H1 (cell line): ENCODE results near the gene MDM1.

ENCODE experiments used
- BRCA1 ChIP-seq: IDR thresholded peaks from 2 replicates; pipeline ENCODE4 v1.6.1; 2012; ENCODE audit warnings: low read depth, low read length, improper control_type of control experiment
- EP300 ChIP-seq, 2 experiments: IDR thresholded peaks; 1 replicate in 1 of 2; 2 replicates in 1 of 2; pipeline ENCODE4 v1.6.1; 2011 to 2012; ENCODE audit warnings: low read depth in 2 of 2, low read length in 2 of 2, mild to moderate bottlenecking in 2 of 2, borderline replicate concordance in 1 of 2, inconsistent platforms in 1 of 2, moderate library complexity in 1 of 2
- JUN ChIP-seq: IDR thresholded peaks from 2 replicates; pipeline ENCODE4 v1.6.1; 2011; ENCODE audit warnings: low read depth, mild to moderate bottlenecking, improper control_type of control experiment, low read length
- POLR2A ChIP-seq, 2 experiments: IDR thresholded peaks; 1 replicate in 1 of 2; 2 replicates in 1 of 2; pipeline ENCODE4 v1.6.1; 2011; ENCODE audit warnings: low read depth in 2 of 2, low read length in 2 of 2, mild to moderate bottlenecking in 2 of 2; ENCODE audit errors: control extremely low read depth in 1 of 2
- SIRT6 ChIP-seq: IDR thresholded peaks from one replicate; pipeline ENCODE4 v1.7.1; 2012; ENCODE audit warnings: low read length, inconsistent platforms
- SP2 ChIP-seq: IDR thresholded peaks from 2 replicates; pipeline ENCODE4 v1.6.1; 2012; ENCODE audit warnings: mild to moderate bottlenecking, low read length, inconsistent platforms
- TAF1 ChIP-seq: IDR thresholded peaks from 2 replicates; pipeline ENCODE4 v1.6.1; 2011; ENCODE audit warnings: mild to moderate bottlenecking, low read depth, low read length
- TCF12 ChIP-seq: IDR thresholded peaks from 2 replicates; pipeline ENCODE4 v1.6.1; 2011; ENCODE audit warnings: low read depth, mild to moderate bottlenecking, low read length
- TEAD4 ChIP-seq: IDR thresholded peaks from 2 replicates; pipeline ENCODE4 v1.6.1; 2012; ENCODE audit warnings: low read depth, low read length, inconsistent platforms, mixed read lengths
- TF ChIP-seq, protein P1 (sequence below), 3 experiments: IDR thresholded peaks; 1 replicate in 2 of 3; 2 replicates in 1 of 3; pipeline versions ENCODE4 v1.5.1 to v1.6.1; 2011; ENCODE audit warnings: low read length in 3 of 3, mild to moderate bottlenecking in 3 of 3, inconsistent platforms in 2 of 3, low read depth in 1 of 3, moderate library complexity in 1 of 3; ENCODE audit not compliant: insufficient read depth in 1 of 3; ENCODE audit errors: control extremely low read depth in 1 of 3
- TF ChIP-seq, protein P2 (sequence below): IDR thresholded peaks from 2 replicates; pipeline ENCODE4 v1.6.1; 2011; ENCODE audit warnings: low read length, improper control_type of control experiment

GRCh38 chr12:68336889-68337303 lies 4.7 kb upstream of the MDM1 start:
- TF ChIP-seq EP300 (IDR thresholded peaks at IDR 0.05; ENCODE audit: borderline replicate concordance in 1 of 2, low read depth in 2 of 2, low read length in 2 of 2) = no peak
- TF ChIP-seq, protein P1, sequence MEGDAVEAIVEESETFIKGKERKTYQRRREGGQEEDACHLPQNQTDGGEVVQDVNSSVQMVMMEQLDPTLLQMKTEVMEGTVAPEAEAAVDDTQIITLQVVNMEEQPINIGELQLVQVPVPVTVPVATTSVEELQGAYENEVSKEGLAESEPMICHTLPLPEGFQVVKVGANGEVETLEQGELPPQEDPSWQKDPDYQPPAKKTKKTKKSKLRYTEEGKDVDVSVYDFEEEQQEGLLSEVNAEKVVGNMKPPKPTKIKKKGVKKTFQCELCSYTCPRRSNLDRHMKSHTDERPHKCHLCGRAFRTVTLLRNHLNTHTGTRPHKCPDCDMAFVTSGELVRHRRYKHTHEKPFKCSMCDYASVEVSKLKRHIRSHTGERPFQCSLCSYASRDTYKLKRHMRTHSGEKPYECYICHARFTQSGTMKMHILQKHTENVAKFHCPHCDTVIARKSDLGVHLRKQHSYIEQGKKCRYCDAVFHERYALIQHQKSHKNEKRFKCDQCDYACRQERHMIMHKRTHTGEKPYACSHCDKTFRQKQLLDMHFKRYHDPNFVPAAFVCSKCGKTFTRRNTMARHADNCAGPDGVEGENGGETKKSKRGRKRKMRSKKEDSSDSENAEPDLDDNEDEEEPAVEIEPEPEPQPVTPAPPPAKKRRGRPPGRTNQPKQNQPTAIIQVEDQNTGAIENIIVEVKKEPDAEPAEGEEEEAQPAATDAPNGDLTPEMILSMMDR (IDR thresholded peaks at IDR 0.05; ENCODE audit: control extremely low read depth in 1 of 3, insufficient read depth in 1 of 3, low read depth in 1 of 3, low read length in 3 of 3) = no peak
- TF ChIP-seq SIRT6 = no peak
- TF ChIP-seq TEAD4 = no peak
- no peak for TF ChIP-seq SP2
- TF ChIP-seq BRCA1 = no peak
- TF ChIP-seq JUN = no peak
- no peak for TF ChIP-seq POLR2A (IDR thresholded peaks at IDR 0.05; ENCODE audit: control extremely low read depth in 1 of 2, low read depth in 2 of 2, low read length in 2 of 2)
- TF ChIP-seq TAF1 = no peak
- no peak for TF ChIP-seq TCF12
- TF ChIP-seq, protein P2, sequence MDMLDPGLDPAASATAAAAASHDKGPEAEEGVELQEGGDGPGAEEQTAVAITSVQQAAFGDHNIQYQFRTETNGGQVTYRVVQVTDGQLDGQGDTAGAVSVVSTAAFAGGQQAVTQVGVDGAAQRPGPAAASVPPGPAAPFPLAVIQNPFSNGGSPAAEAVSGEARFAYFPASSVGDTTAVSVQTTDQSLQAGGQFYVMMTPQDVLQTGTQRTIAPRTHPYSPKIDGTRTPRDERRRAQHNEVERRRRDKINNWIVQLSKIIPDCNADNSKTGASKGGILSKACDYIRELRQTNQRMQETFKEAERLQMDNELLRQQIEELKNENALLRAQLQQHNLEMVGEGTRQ = no peak
